ENCODE measurements around the gene CYTH1.

The CYTH1 gene

DNA sequence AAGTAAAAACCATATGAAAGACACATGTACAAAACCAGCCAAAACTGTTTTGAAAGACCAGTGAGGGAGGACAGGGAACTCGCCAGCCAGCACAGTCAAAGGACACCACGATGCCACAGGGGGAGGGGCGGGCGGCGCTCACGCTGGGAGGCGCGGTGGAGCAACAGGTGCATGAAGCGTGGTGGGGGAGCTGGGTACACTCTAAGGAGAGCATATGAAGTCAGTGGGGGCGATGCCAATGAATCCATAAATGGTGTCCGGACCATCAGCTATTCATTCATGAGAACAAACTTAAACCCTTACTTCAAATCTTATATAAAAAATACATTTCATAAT, 103.9 kb downstream of the CYTH1 start:
- H3K36me3 ChIP-seq: peaks cover 86% of the 10 kb centered on the region
- no peak overlapping the region for H3K27ac ChIP-seq
- no peaks in the 10 kb centered on the region for H3K9me3 ChIP-seq

DNA sequence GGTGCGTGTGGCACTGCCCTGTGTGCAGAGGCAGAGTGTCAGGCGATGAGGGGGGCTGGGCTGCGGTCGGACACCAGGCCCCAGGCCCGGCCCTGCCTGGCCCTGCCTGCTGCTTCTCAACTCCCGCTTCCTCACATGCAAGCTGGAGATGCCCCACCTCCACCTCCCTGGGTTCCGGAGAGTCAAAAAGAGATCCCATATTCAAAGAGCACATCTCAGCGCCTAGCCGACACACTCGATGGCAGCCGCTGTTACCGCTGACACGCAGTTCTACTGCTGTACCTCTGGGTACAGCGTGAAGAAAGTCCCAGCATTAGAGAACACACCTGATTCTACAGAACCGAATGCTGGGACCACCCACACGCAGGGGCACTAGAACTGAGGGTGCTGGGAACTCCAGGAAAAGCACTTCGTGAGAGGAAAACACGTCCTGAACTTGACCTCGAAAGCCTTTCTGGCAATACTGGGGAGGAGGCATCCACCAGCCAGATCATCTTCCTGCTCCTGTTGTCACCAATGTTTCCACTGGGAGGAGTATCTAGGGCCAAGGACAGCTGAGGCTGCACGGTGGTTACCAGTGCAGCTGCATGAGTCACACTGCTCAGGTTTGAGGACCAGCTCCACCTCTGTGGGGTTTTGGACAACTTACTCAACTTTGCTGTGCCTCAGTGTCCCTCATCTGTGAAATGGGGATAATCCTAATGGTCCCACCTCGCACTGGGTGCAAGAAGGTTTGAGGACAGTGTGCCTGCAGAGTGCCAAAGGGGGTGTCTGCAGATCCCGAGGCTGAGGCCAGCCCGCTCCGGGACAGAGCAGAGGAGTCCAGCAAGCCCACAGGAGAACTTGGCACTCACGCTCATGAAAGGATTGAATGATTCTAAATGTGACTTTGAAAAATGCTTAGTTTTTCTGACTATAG, 104.5 kb downstream of the CYTH1 start:
- H3K4me1 ChIP-seq (ENCODE audit: control insufficient read depth in 1 of 2, insufficient read depth in 1 of 2, low read depth in 1 of 2, low read length in 1 of 2): no peaks in the 10 kb centered on the region
- H3K27me3 ChIP-seq: no peaks in the 10 kb centered on the region
- peaks cover 91% of the 10 kb centered on the region for H3K36me3 ChIP-seq

More for the DNA sequence above, 103.9 kb downstream of the CYTH1 start:
- no peak overlapping the region for H3K4me3 ChIP-seq (ENCODE audit: low read depth in 1 of 2, low read length in 1 of 2)
- no peaks in the 10 kb centered on the region for H3K27me3 ChIP-seq
- TF ChIP-seq, protein P1, sequence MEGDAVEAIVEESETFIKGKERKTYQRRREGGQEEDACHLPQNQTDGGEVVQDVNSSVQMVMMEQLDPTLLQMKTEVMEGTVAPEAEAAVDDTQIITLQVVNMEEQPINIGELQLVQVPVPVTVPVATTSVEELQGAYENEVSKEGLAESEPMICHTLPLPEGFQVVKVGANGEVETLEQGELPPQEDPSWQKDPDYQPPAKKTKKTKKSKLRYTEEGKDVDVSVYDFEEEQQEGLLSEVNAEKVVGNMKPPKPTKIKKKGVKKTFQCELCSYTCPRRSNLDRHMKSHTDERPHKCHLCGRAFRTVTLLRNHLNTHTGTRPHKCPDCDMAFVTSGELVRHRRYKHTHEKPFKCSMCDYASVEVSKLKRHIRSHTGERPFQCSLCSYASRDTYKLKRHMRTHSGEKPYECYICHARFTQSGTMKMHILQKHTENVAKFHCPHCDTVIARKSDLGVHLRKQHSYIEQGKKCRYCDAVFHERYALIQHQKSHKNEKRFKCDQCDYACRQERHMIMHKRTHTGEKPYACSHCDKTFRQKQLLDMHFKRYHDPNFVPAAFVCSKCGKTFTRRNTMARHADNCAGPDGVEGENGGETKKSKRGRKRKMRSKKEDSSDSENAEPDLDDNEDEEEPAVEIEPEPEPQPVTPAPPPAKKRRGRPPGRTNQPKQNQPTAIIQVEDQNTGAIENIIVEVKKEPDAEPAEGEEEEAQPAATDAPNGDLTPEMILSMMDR (IDR thresholded peaks at IDR 0.05): no peak
- no peaks in the 10 kb centered on the region for H3K4me1 ChIP-seq (ENCODE audit: control insufficient read depth in 1 of 2, insufficient read depth in 1 of 2, low read depth in 1 of 2, low read length in 1 of 2)

DNA sequence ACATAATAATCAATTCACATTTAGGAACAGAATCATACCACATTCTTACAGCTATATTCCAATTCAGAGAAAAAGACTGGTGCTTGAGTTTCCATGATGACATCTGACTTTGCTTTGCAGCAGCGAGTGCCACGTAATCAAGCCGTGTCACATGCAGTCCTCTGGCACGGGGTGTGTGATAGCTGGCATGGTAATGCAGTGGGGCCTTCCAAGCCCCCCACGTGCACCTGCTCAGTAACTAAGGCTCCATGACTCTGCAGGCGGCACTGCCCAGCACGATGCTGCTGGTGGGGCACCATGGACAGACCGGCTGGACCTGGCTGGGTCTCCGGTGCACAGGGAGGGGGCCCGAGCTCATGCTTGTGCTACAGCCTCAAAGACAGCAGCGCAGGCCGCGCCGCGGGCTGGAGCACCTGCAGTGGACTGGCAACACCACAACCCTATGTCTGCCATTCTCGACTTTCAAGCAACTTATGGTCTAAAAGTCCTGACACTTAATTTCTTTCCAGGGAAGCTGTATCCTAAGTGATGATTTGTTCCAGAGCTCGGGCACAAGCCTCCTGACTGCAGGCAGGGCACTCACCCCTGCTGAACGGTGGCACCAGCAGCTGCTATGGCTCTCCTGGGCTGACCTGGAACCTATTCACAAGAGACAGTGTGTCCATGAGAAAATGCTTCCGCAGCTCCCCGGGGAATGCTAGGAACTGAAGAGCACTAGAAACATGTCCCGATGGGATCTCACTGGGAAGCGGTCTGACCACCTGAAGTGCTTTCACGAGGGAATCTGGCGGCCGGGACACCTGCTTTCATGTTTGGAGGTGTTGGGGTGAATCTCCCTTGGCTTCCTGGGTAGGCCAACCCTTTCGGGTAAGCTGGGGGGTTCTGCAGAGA, 105.4 kb downstream of the CYTH1 start:
- H3K27ac ChIP-seq: no peak overlapping the region
- TF ChIP-seq, protein P1 (IDR thresholded peaks at IDR 0.05): no peak
- H3K4me1 ChIP-seq (ENCODE audit: control insufficient read depth in 1 of 2, insufficient read depth in 1 of 2, low read depth in 1 of 2, low read length in 1 of 2): no peaks in the 10 kb centered on the region
- H3K36me3 ChIP-seq: peaks cover 99% of the 10 kb centered on the region
- H3K4me3 ChIP-seq (ENCODE audit: low read depth in 1 of 2, low read length in 1 of 2): no peak overlapping the region
- H3K9me3 ChIP-seq: no peaks in the 10 kb centered on the region
- no peaks in the 10 kb centered on the region for H3K27me3 ChIP-seq

More for the DNA sequence above, 104.5 kb downstream of the CYTH1 start:
- no peaks in the 10 kb centered on the region for H3K9me3 ChIP-seq
- no peak overlapping the region for H3K27ac ChIP-seq
- no peak overlapping the region for H3K4me3 ChIP-seq (ENCODE audit: low read depth in 1 of 2, low read length in 1 of 2)
- TF ChIP-seq, protein P1 (IDR thresholded peaks at IDR 0.05): no peak

DNA sequence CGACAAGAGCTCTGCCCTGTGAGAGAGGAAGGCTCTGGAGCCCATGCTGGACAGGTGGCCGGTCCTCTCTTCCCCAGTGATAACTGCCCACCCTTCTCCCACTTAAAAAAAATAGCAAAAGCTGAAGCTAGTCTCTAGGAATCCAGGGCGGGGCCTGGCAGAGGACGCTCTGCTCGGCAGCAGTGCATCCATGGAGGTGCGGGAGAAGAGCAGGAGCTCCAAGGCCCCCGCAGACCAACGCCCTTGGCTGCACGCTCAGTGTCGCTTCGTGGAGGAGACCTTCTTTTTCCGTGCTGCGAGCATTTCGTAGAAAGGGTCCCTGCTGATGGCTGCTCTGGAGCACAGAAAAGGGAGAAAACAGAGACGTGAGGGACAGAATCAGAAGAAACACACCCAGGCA, 106.2 kb downstream of the CYTH1 start:
- Histone ChIP-seq H3K4me3 (ENCODE audit: low read depth in 1 of 2, low read length in 1 of 2) (no peak overlapping the region), H3K36me3 (peaks cover 99% of the 10 kb centered on the region), H3K27ac (no peak overlapping the region), H3K4me1 (ENCODE audit: control insufficient read depth in 1 of 2, insufficient read depth in 1 of 2, low read depth in 1 of 2, low read length in 1 of 2) (no peaks in the 10 kb centered on the region), H3K27me3 (no peaks in the 10 kb centered on the region), H3K9me3 (no peaks in the 10 kb centered on the region)
- TF ChIP-seq, protein P1 (IDR thresholded peaks at IDR 0.05): no peak

DNA sequence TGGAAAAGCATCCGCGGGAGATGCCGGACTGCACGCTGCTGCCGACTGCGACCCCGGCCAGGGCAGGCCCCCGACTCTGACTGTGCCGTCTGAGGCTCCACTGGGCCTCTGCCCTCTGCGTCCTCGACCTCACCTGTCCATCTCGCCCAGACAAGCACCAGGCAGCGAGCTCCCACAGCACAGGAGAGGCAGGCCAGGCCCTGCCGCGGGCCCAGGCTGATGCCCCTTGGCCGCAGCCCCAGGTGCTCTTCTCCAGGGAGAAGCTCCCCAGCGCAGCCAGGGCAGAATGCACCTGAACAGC, 106.8 kb downstream of the CYTH1 start:
- Histone ChIP-seq H3K4me1 (ENCODE audit: control insufficient read depth in 1 of 2, insufficient read depth in 1 of 2, low read depth in 1 of 2, low read length in 1 of 2) (no peaks in the 10 kb centered on the region), H3K27me3 (no peaks in the 10 kb centered on the region), H3K4me3 (ENCODE audit: low read depth in 1 of 2, low read length in 1 of 2) (no peak overlapping the region), H3K27ac (no peak overlapping the region), H3K9me3 (no peaks in the 10 kb centered on the region), H3K36me3 (peaks cover 97% of the 10 kb centered on the region)
- TF ChIP-seq, protein P1 (IDR thresholded peaks at IDR 0.05): no peak
